DOHH2 (cell line): ENCODE results near the gene DMXL2.
"Not testable (repeated sequence)": the region's sequence is repeated elsewhere in the genome, so short reads cannot be mapped to it uniquely, and the experiment has no call there.

Experiments used
- H3F3A ChIP-seq: fragments of 200-600 bp; sonication (generic), shearing (Covaris generic); 2 replicates; pipeline ENCODE4 v1.6.0; 2016; ENCODE audit warnings: antibody characterized with exemption, mild to moderate bottlenecking; ENCODE audit not compliant: control insufficient read depth, insufficient read depth
- H3K27ac ChIP-seq: fragments of 200-600 bp; sonication (generic); 2 replicates; pipeline ENCODE4 v1.5.1; 2014; ENCODE audit warnings: low read depth, mild to moderate bottlenecking, low read length, moderate library complexity
- H3K27me3 ChIP-seq: fragments of 200-600 bp; sonication (generic); 2 replicates; pipeline ENCODE4 v1.6.1; 2014; ENCODE audit warnings: mild to moderate bottlenecking, low read length, mixed read lengths; ENCODE audit not compliant: control insufficient read depth
- H3K36me3 ChIP-seq: fragments of 200-600 bp; sonication (generic); 2 replicates; pipeline ENCODE4 v1.6.1; 2014; ENCODE audit warnings: mild to moderate bottlenecking, low read length, moderate library complexity, mixed read lengths; ENCODE audit not compliant: control insufficient read depth
- H3K4me1 ChIP-seq: fragments of 200-600 bp; sonication (generic); 2 replicates; pipeline ENCODE4 v1.6.1; 2014; ENCODE audit warnings: mild to moderate bottlenecking, low read length, mixed read lengths; ENCODE audit not compliant: control insufficient read depth
- H3K4me2 ChIP-seq: fragments of 200-600 bp; sonication (generic); 2 replicates; pipeline ENCODE4 v1.6.0; 2014; ENCODE audit warnings: mild to moderate bottlenecking, low read length, moderate library complexity
- H3K4me3 ChIP-seq: fragments of 200-600 bp; sonication (generic); 2 replicates; pipeline ENCODE4 v1.5.1; 2014; ENCODE audit warnings: mild to moderate bottlenecking, low read length, mixed read lengths
- H3K79me2 ChIP-seq: fragments of 200-600 bp; sonication (generic); 2 replicates; pipeline ENCODE4 v1.6.1; 2014; ENCODE audit warnings: mild to moderate bottlenecking, low read length, mixed read lengths; ENCODE audit not compliant: control insufficient read depth
- H3K9me2 ChIP-seq: fragments of 200-600 bp; sonication (generic); replicated peaks from 2 replicates; pipeline ENCODE4 v1.6.1; 2014; ENCODE audit warnings: mild to moderate bottlenecking, low read length, mixed read lengths; ENCODE audit not compliant: control insufficient read depth
- H3K9me3 ChIP-seq: fragments of 200-600 bp; sonication (generic); 2 replicates; pipeline ENCODE4 v1.6.1; 2014; ENCODE audit warnings: antibody characterized with exemption, low read length, mixed read lengths; ENCODE audit not compliant: control insufficient read depth, insufficient read depth
- H4K20me1 ChIP-seq: fragments of 200-600 bp; sonication (generic); 2 replicates; pipeline ENCODE4 v1.6.0; 2014; ENCODE audit warnings: low read depth, mild to moderate bottlenecking, antibody characterized with exemption, low read length, moderate library complexity; ENCODE audit not compliant: control insufficient read depth, insufficient read depth
- CTCF ChIP-seq: fragments of 200-600 bp; sonication (generic); IDR thresholded peaks from one replicate; pipeline ENCODE4 v1.5.1; 2014; ENCODE audit warnings: antibody characterized with exemption, mild to moderate bottlenecking, low read depth, low read length; ENCODE audit not compliant: poor library complexity, severe bottlenecking
- EZH2phosphoT487 ChIP-seq: fragments of 200-600 bp; sonication (generic); IDR thresholded peaks from 2 replicates; pipeline ENCODE4 v1.6.1; 2017; ENCODE audit warnings: borderline replicate concordance, mild to moderate bottlenecking, antibody characterized with exemption, low read length, moderate library complexity, mixed read lengths

The DMXL2 gene

GRCh38 chr15:51450001-51450400, 172.6 kb downstream of the DMXL2 start:
- Histone ChIP-seq H3K4me1 (no peaks in the 10 kb centered on the region), H3K4me3 (no peak overlapping the region), H3K9me2 (no peaks in the 10 kb centered on the region), H3F3A (no peaks in the 10 kb centered on the region), H3K27ac (no peak overlapping the region), H4K20me1 (no peaks in the 10 kb centered on the region), H3K79me2 (no peaks in the 10 kb centered on the region), H3K9me3 (no peaks in the 10 kb centered on the region), H3K4me2 (no peak overlapping the region), H3K36me3 (peaks cover 9% of the 10 kb centered on the region; the same call in 1 of the 2 replicates), H3K27me3 (no peaks in the 10 kb centered on the region)
- TF ChIP-seq CTCF: no peak
- no peak for TF ChIP-seq EZH2phosphoT487

GRCh38 chr15:51448622-51449399, 173.8 kb downstream of the DMXL2 start:
- H3K79me2 ChIP-seq: no peaks in the 10 kb centered on the region
- H3K27ac ChIP-seq: no peak overlapping the region
- H3K27me3 ChIP-seq: no peaks in the 10 kb centered on the region
- H3K9me3 ChIP-seq: no peaks in the 10 kb centered on the region
- H3F3A ChIP-seq: no peaks in the 10 kb centered on the region
- peaks cover 9% of the 10 kb centered on the region; the same call in 1 of the 2 replicates for H3K36me3 ChIP-seq
- H4K20me1 ChIP-seq: no peaks in the 10 kb centered on the region
- no peak overlapping the region for H3K4me3 ChIP-seq
- no peak overlapping the region for H3K4me2 ChIP-seq
- H3K4me1 ChIP-seq: no peaks in the 10 kb centered on the region
- TF ChIP-seq CTCF (no peak), EZH2phosphoT487 (no peak)
- H3K9me2 ChIP-seq: no peaks in the 10 kb centered on the region

GRCh38 chr15:51447855-51448621, 174.5 kb downstream of the DMXL2 start:
- Histone ChIP-seq H3K27ac (no peak overlapping the region), H4K20me1 (no peaks in the 10 kb centered on the region), H3K4me2 (no peak overlapping the region)

GRCh38 chr15:51446029-51446744, 176.4 kb downstream of the DMXL2 start:
- H3K36me3 ChIP-seq, H3K4me3 ChIP-seq, H4K20me1 ChIP-seq, H3K9me3 ChIP-seq, H3K79me2 ChIP-seq, H3K4me1 ChIP-seq, H3K27ac ChIP-seq, H3K9me2 ChIP-seq, H3K27me3 ChIP-seq, H3F3A ChIP-seq, H3K4me2 ChIP-seq: not testable (repeated sequence)

More at GRCh38 chr15:51447855-51448621, 174.5 kb downstream of the DMXL2 start:
- peaks cover 9% of the 10 kb centered on the region; the same call in 1 of the 2 replicates for H3K36me3 ChIP-seq
- H3K79me2 ChIP-seq: no peaks in the 10 kb centered on the region
- no peak overlapping the region for H3K4me3 ChIP-seq
- H3K27me3 ChIP-seq: no peaks in the 10 kb centered on the region
- TF ChIP-seq CTCF: no peak
- TF ChIP-seq EZH2phosphoT487: no peak
- H3K9me3 ChIP-seq: no peaks in the 10 kb centered on the region
- H3K9me2 ChIP-seq: no peaks in the 10 kb centered on the region
- H3K4me1 ChIP-seq: no peaks in the 10 kb centered on the region
- no peaks in the 10 kb centered on the region for H3F3A ChIP-seq
